CD4-positive, alpha-beta memory T cell (primary cell): ENCODE measurements around the gene RCE1. TPM values are rescaled to one million over a fixed set of nuclear protein-coding genes. Genes with fewer than 3 reads are reported as not detected.

Source experiments
- CTCF ChIA-PET: fragments of 350-600 bp; sonication (Branson Sonifier 250); formaldehyde crosslinking; loops from one replicate; lab custom pipeline; 2021; ENCODE audit warnings: inconsistent platforms; ENCODE audit not compliant: partially characterized antibody; lab: Charles Lee
- POLR2A ChIA-PET: fragments of 350-600 bp; sonication (Branson Sonifier 250); formaldehyde crosslinking; loops from one replicate; lab custom pipeline; 2021; ENCODE audit not compliant: partially characterized antibody; lab: Charles Lee
- DNase-seq, 5 donors: peaks; one replicate each; pipeline versions ENCODE4 v3.0.0 to v3.0.0-alpha.2; 2020 to 2022; ENCODE audit warnings: mixed read lengths in 1 of 5
- H3K27ac ChIP-seq: one replicate; pipeline ENCODE4 v1.7.0; 2013; ENCODE audit warnings: low read depth, low read length
- H3K27me3 ChIP-seq: 2 replicates; pipeline ENCODE4 v1.7.0; 2013; ENCODE audit warnings: mild to moderate bottlenecking, low read length, moderate library complexity; ENCODE audit not compliant: insufficient read depth
- H3K36me3 ChIP-seq: 2 replicates; pipeline ENCODE4 v1.7.0; 2013; ENCODE audit warnings: mild to moderate bottlenecking, low read length, moderate library complexity; ENCODE audit not compliant: insufficient read depth
- H3K4me1 ChIP-seq: 2 replicates; pipeline ENCODE4 v1.7.0; 2013; ENCODE audit warnings: mild to moderate bottlenecking, low read length, moderate library complexity; ENCODE audit not compliant: insufficient read depth
- H3K4me3 ChIP-seq, 2 donors: one replicate each; pipeline ENCODE4 v1.7.0; 2013; ENCODE audit warnings: low read length in 2 of 2, mild to moderate bottlenecking in 1 of 2
- H3K9me3 ChIP-seq, 2 donors: one replicate each; pipeline ENCODE4 v1.7.0; 2013; ENCODE audit warnings: low read length in 2 of 2, control low read depth in 1 of 2; ENCODE audit not compliant: control insufficient read depth in 1 of 2
- H3K27ac Mint-ChIP-seq, 7 donors: one replicate each; pipeline ENCODE4 v1.8.0; 2020 to 2021; ENCODE audit warnings: mixed read lengths in 7 of 7, mild to moderate bottlenecking in 6 of 7, inconsistent platforms in 3 of 7, moderate library complexity in 3 of 7
- H3K27me3 Mint-ChIP-seq, 2 donors: one replicate each; pipeline ENCODE4 v1.8.0; 2020 to 2021; ENCODE audit warnings: mixed read lengths in 2 of 2
- H3K36me3 Mint-ChIP-seq, 2 donors: one replicate each; pipeline ENCODE4 v1.8.0; 2020 to 2021; ENCODE audit warnings: mixed read lengths in 2 of 2, inconsistent platforms in 1 of 2, mild to moderate bottlenecking in 1 of 2
- H3K4me1 Mint-ChIP-seq, 4 donors: one replicate each; pipeline ENCODE4 v1.8.0; 2020 to 2021; ENCODE audit warnings: mixed read lengths in 4 of 4, mild to moderate bottlenecking in 1 of 4
- H3K4me3 Mint-ChIP-seq, 8 donors: one replicate each; pipeline ENCODE4 v1.8.0; 2020 to 2021; ENCODE audit warnings: mixed read lengths in 8 of 8, mild to moderate bottlenecking in 7 of 8, moderate library complexity in 6 of 8, inconsistent platforms in 3 of 8
- H3K9me3 Mint-ChIP-seq, 8 donors: one replicate each; pipeline ENCODE4 v1.8.0; 2020 to 2021; ENCODE audit warnings: mixed read lengths in 8 of 8, mild to moderate bottlenecking in 5 of 8, inconsistent platforms in 3 of 8, moderate library complexity in 1 of 8
- intact Hi-C: fragments of 100-400 bp; cut with micrococcal nuclease; formaldehyde crosslinking; loops from one replicate; pipeline ENCODE4 v1.15.1; 2023
- polyA plus RNA-seq, 2 donors: library from polyadenylated mRNA; unstranded; fragments of 300-500 nt; fragmentation: Illumina TruSeq; gene quantifications; one replicate each; pipeline ENCODE4 v1.2.3, GENCODE V29; 2021
- total RNA-seq, 2 experiments: library from RNA; stranded (reverse); gene quantifications; one replicate each; pipeline ENCODE4 v1.2.3, GENCODE V29; 2021

The RCE1 gene
- total and polyA plus RNA-seq, 4 experiments from 2014 or later, result 23.3 to 34.5 (median 30.7) TPM

- no peaks in the 10 kb centered on the region for H3K36me3 Mint-ChIP-seq
- H3K36me3 ChIP-seq, result no peaks in the 10 kb centered on the region
- H3K4me1 ChIP-seq, result no peaks in the 10 kb centered on the region
- ChIA-PET POLR2A (no interaction called here), CTCF (no interaction called here)
- no peak for DNase-seq
- H3K27me3 Mint-ChIP-seq, result no peaks in the 10 kb centered on the region
- intact Hi-C loops, result no loop called here
- no peak overlapping the region for H3K27ac ChIP-seq
- no peak overlapping the region for H3K27ac Mint-ChIP-seq
- no peak overlapping the region for H3K4me3 Mint-ChIP-seq
- no peaks in the 10 kb centered on the region for H3K4me1 Mint-ChIP-seq
- no peaks in the 10 kb centered on the region for H3K27me3 ChIP-seq
- H3K4me3 ChIP-seq, result no peak overlapping the region
- H3K9me3 ChIP-seq, result no peaks in the 10 kb centered on the region
- peaks cover 0 to 2% (median 0%) of the 10 kb centered on the region in 8 donors for H3K9me3 Mint-ChIP-seq
These were observed 18.0 kb downstream of the RCE1 start for GRCh38 chr11:66861038-66861773.

GRCh38 chr11:66861774-66862558 lies 18.7 kb downstream of the RCE1 start:
- no peaks in the 10 kb centered on the region for H3K9me3 Mint-ChIP-seq
- H3K36me3 Mint-ChIP-seq, result no peaks in the 10 kb centered on the region
- H3K27ac Mint-ChIP-seq, result no peak overlapping the region
- Histone ChIP-seq H3K27me3 (no peaks in the 10 kb centered on the region), H3K4me1 (no peaks in the 10 kb centered on the region), H3K27ac (no peak overlapping the region), H3K9me3 (no peaks in the 10 kb centered on the region), H3K4me3 (no peak overlapping the region), H3K36me3 (no peaks in the 10 kb centered on the region)
- POLR2A ChIA-PET, result no interaction called here
- intact Hi-C loops, result no loop called here
- no peak for DNase-seq
- H3K4me3 Mint-ChIP-seq, result no peak overlapping the region
- H3K4me1 Mint-ChIP-seq, result no peaks in the 10 kb centered on the region
- CTCF ChIA-PET, result no interaction called here
- no peaks in the 10 kb centered on the region for H3K27me3 Mint-ChIP-seq

DNA sequence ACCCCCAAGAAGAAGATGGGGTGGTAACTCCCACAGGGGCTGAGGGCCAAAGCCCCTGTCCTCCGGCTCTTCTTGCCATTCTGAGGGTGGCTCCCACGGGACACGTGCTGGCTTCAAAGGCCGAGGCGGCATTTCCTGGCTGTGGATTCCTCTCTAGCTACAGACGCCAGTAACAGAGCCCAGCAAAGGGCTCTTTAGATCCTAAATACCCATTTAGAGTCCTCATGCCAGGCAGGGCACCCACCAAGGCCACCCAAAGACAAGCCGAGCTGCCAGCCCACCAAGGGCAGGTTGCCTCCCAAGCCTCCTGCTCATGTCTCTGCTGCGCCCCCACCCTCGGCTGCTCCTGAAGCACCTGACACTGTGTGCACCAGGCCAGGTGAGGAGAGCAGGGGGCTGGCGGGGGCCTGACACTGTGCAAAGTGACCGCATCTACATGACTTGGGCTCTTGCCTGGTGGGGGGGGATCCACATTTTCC lies 19.4 kb downstream of the RCE1 start:
- ChIA-PET CTCF (no interaction called here), POLR2A (no interaction called here)
- H3K27ac ChIP-seq, result no peak overlapping the region
- Mint-ChIP-seq H3K27ac (no peak overlapping the region), H3K27me3 (no peaks in the 10 kb centered on the region), H3K9me3 (no peaks in the 10 kb centered on the region), H3K4me1 (no peaks in the 10 kb centered on the region), H3K4me3 (no peak overlapping the region), H3K36me3 (no peaks in the 10 kb centered on the region)
- intact Hi-C loops, result no loop called here
- H3K4me1 ChIP-seq, result no peaks in the 10 kb centered on the region
- no peaks in the 10 kb centered on the region for H3K9me3 ChIP-seq
- no peaks in the 10 kb centered on the region for H3K27me3 ChIP-seq
- H3K36me3 ChIP-seq, result no peaks in the 10 kb centered on the region
- H3K4me3 ChIP-seq, result no peak overlapping the region
- no peak for DNase-seq

GRCh38 chr11:66863428-66864125 lies 20.3 kb downstream of the RCE1 start:
- DNase-seq, result no peak
- Mint-ChIP-seq H3K27me3 (no peaks in the 10 kb centered on the region), H3K27ac (no peak overlapping the region), H3K9me3 (no peaks in the 10 kb centered on the region), H3K36me3 (no peaks in the 10 kb centered on the region), H3K4me3 (no peak overlapping the region), H3K4me1 (peaks cover 0 to 5% (median 3%) of the 10 kb centered on the region in 4 donors)
- CTCF ChIA-PET, result no interaction called here
- Histone ChIP-seq H3K36me3 (no peaks in the 10 kb centered on the region), H3K9me3 (no peaks in the 10 kb centered on the region), H3K4me1 (peaks cover 3% of the 10 kb centered on the region), H3K4me3 (no peak overlapping the region), H3K27ac (no peak overlapping the region), H3K27me3 (no peaks in the 10 kb centered on the region)
- POLR2A ChIA-PET, result no interaction called here
- intact Hi-C loops, result no loop called here

GRCh38 chr11:66864172-66864901 lies 21.1 kb downstream of the RCE1 start:
- Mint-ChIP-seq H3K4me1 (peaks cover 2 to 12% (median 7%) of the 10 kb centered on the region in 4 donors), H3K36me3 (no peaks in the 10 kb centered on the region), H3K27ac (no peak overlapping the region), H3K9me3 (no peaks in the 10 kb centered on the region), H3K4me3 (no peak overlapping the region), H3K27me3 (no peaks in the 10 kb centered on the region)
- H3K36me3 ChIP-seq, result no peaks in the 10 kb centered on the region
- no peak overlapping the region for H3K4me3 ChIP-seq
- CTCF ChIA-PET, result no interaction called here
- H3K4me1 ChIP-seq, result peaks cover 8% of the 10 kb centered on the region
- intact Hi-C loops, result no loop called here
- no peak for DNase-seq
- H3K27ac ChIP-seq, result no peak overlapping the region
- no peaks in the 10 kb centered on the region for H3K9me3 ChIP-seq
- POLR2A ChIA-PET, result no interaction called here
- no peaks in the 10 kb centered on the region for H3K27me3 ChIP-seq

GRCh38 chr11:66864924-66865697 lies 21.9 kb downstream of the RCE1 start:
- Histone ChIP-seq H3K4me1 (peaks cover 8% of the 10 kb centered on the region), H3K9me3 (no peaks in the 10 kb centered on the region), H3K36me3 (no peaks in the 10 kb centered on the region), H3K27ac (no peak overlapping the region), H3K4me3 (no peak overlapping the region), H3K27me3 (no peaks in the 10 kb centered on the region)
- Mint-ChIP-seq H3K27ac (no peak overlapping the region), H3K36me3 (no peaks in the 10 kb centered on the region), H3K9me3 (no peaks in the 10 kb centered on the region), H3K4me3 (no peak overlapping the region), H3K27me3 (no peaks in the 10 kb centered on the region), H3K4me1 (peaks cover 2 to 13% (median 7%) of the 10 kb centered on the region in 4 donors)
- ChIA-PET POLR2A (no interaction called here), CTCF (no interaction called here)
- no peak for DNase-seq
- intact Hi-C loops, result no loop called here
